Brain pericyte (primary cell): ENCODE measurements around the gene ARNT2.

Experiments used
- DNase-seq: peaks from one replicate; pipeline ENCODE4 v3.0.0-alpha.2; 2012; ENCODE audit warnings: low read depth, low spot score

Gene ARNT2

GRCh38 chr15:80594091-80594889, 190.1 kb downstream of the ARNT2 start:
- DNase-seq = no peak

GRCh38 chr15:80595396-80595795, 191.2 kb downstream of the ARNT2 start:
- no peak for DNase-seq

GRCh38 chr15:80596521-80596976, 192.4 kb downstream of the ARNT2 start:
- DNase-seq = no peak

- no peak for DNase-seq
Observed at GRCh38 chr15:80597076-80597475, 192.9 kb downstream of the ARNT2 start.

- no peak for DNase-seq
Observed at GRCh38 chr15:80599359-80599758, 195.2 kb downstream of the ARNT2 start.

GRCh38 chr15:80600626-80601025, 196.4 kb downstream of the ARNT2 start:
- no peak for DNase-seq

- DNase-seq = no peak
Observed at GRCh38 chr15:80601256-80601655, 197.1 kb downstream of the ARNT2 start.

GRCh38 chr15:80604583-80605575, 200.7 kb downstream of the ARNT2 start:
- DNase-seq = no peak

- DNase-seq = no peak
Observed at GRCh38 chr15:80605591-80606150, 201.5 kb downstream of the ARNT2 start.

GRCh38 chr15:80606511-80607071, 202.4 kb downstream of the ARNT2 start:
- no peak for DNase-seq

GRCh38 chr15:80607287-80607980, 203.3 kb downstream of the ARNT2 start:
- no peak for DNase-seq

GRCh38 chr15:80608688-80609087, 204.5 kb downstream of the ARNT2 start:
- no peak for DNase-seq

GRCh38 chr15:80609091-80609490, 204.9 kb downstream of the ARNT2 start:
- no peak for DNase-seq

- DNase-seq = no peak
Observed at GRCh38 chr15:80609512-80609946, 205.3 kb downstream of the ARNT2 start.

- DNase-seq = no peak
Observed at GRCh38 chr15:80611543-80612080, 207.4 kb downstream of the ARNT2 start.

- DNase-seq = no peak
Observed at GRCh38 chr15:80612118-80612823, 208.1 kb downstream of the ARNT2 start.

GRCh38 chr15:80613762-80614365, 209.7 kb downstream of the ARNT2 start:
- DNase-seq = no peak

- no peak for DNase-seq
Observed at GRCh38 chr15:80614711-80615360, 210.7 kb downstream of the ARNT2 start.

GRCh38 chr15:80615361-80615736, 211.2 kb downstream of the ARNT2 start:
- no peak for DNase-seq
